H1 (cell line): ENCODE results near the gene MINAR1. TPM values are rescaled to one million over a fixed set of nuclear protein-coding genes. Genes with fewer than 3 reads are reported as not detected.

Source experiments
- HDAC2 ChIP-seq, 2 experiments: fragments of 300-600 bp in 1 of 2; sonication (generic) in 1 of 2; IDR thresholded peaks; 2 replicates each; pipeline ENCODE4 v1.6.1; 2011 to 2012; ENCODE audit warnings: low read depth in 2 of 2, low read length in 2 of 2, mild to moderate bottlenecking in 2 of 2, moderate library complexity in 2 of 2, borderline replicate concordance in 1 of 2, inconsistent platforms in 1 of 2
- POLR2A ChIP-seq, 2 experiments: IDR thresholded peaks; 1 replicate in 1 of 2; 2 replicates in 1 of 2; pipeline ENCODE4 v1.6.1; 2011; ENCODE audit warnings: low read depth in 2 of 2, low read length in 2 of 2, mild to moderate bottlenecking in 2 of 2; ENCODE audit errors: control extremely low read depth in 1 of 2
- RXRA ChIP-seq: IDR thresholded peaks from 2 replicates; pipeline ENCODE4 v1.6.1; 2011; ENCODE audit warnings: low read depth, mild to moderate bottlenecking, low read length, moderate library complexity; ENCODE audit not compliant: insufficient read depth
- SIRT6 ChIP-seq: IDR thresholded peaks from one replicate; pipeline ENCODE4 v1.7.1; 2012; ENCODE audit warnings: low read length, inconsistent platforms
- SP1 ChIP-seq: IDR thresholded peaks from 2 replicates; pipeline ENCODE4 v1.6.1; 2011; ENCODE audit warnings: low read depth, low read length
- SUZ12 ChIP-seq: fragments of 200-600 bp; sonication (generic); IDR thresholded peaks from 2 replicates; pipeline ENCODE4 v1.6.1; 2012; ENCODE audit warnings: mild to moderate bottlenecking, inconsistent platforms, low read length, moderate library complexity, mixed read lengths
- polyA plus RNA-seq, 7 experiments: library from polyadenylated mRNA; depleted of rRNA in 3 of 7; stranded (reverse) in 5 of 7; unstranded in 2 of 7; fragments of >200 nt in 5 of 7; fragments of 200-250 nt in 2 of 7; gene quantifications; 1 replicate in 5 of 7; 2 replicates in 1 of 7; 4 replicates in 1 of 7; pipeline versions ENCODE4 v1.2.1 to v1.2.3, GENCODE V29; 2011 to 2013; ENCODE audit warnings: missing spikeins in 2 of 7, mixed read lengths in 2 of 7
- total RNA-seq: library from RNA; stranded (reverse); fragmentation: NEBNext Ultra II Directional; extraction: Animal tissue kit (Norgen Biotek cat#: 25700); gene quantifications from 2 replicates; pipeline ENCODE4 v1.2.1, GENCODE V29; 2021
- TF ChIP-seq, protein P1 (sequence below): IDR thresholded peaks from 2 replicates; pipeline ENCODE4 v1.6.1; 2011; ENCODE audit warnings: low read depth, mild to moderate bottlenecking, low read length; ENCODE audit not compliant: insufficient read depth

MINAR1 gene
- total and polyA plus RNA-seq, 2 of the 8 experiments (the other 6 are each of a cell fraction or from before 2014, with no cell fraction given): 0.17 to 0.67 TPM

DNA sequence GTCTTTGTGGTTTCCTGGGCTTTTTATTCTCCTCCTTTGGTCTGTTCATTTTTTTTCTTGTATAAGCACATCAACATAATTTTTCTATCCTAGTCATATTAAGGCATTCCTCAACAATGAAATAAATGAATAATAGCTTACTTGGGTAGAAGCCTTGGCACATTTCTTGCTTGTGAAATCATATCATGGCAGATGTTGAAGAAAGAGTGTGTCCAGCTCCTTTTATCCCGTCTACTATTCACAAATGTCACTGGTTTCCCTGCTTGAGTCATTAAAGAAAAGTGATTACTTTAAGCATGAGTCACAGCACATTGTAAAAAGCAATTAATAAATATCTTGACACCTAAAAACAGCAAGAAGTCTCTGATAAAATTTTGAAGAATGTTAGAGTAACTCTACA is 42.1 kb downstream of the MINAR1 start (continued):
- TF ChIP-seq HDAC2 (IDR thresholded peaks at IDR 0.05; ENCODE audit: borderline replicate concordance in 1 of 2, low read depth in 2 of 2, low read length in 2 of 2): no peak
- TF ChIP-seq, protein P1, sequence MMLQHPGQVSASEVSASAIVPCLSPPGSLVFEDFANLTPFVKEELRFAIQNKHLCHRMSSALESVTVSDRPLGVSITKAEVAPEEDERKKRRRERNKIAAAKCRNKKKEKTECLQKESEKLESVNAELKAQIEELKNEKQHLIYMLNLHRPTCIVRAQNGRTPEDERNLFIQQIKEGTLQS: no peak
- TF ChIP-seq SP1: no peak
- TF ChIP-seq POLR2A (IDR thresholded peaks at IDR 0.05; ENCODE audit: control extremely low read depth in 1 of 2, low read depth in 2 of 2, low read length in 2 of 2): no peak
- TF ChIP-seq SIRT6: no peak
- no peak for TF ChIP-seq SUZ12
- TF ChIP-seq RXRA: no peak
- TF ChIP-seq, all 59 proteins: peak for 0
